ENCODE data around the gene TRANK1. TPM values are rescaled to one million over a fixed set of nuclear protein-coding genes. Genes with fewer than 3 reads are reported as not detected.
A peak's percentile ranks its signal among the peaks of the same experiment; 100 is the strongest.

Gene TRANK1
- total RNA-seq, 1 donor, result 43.9 TPM

DNA sequence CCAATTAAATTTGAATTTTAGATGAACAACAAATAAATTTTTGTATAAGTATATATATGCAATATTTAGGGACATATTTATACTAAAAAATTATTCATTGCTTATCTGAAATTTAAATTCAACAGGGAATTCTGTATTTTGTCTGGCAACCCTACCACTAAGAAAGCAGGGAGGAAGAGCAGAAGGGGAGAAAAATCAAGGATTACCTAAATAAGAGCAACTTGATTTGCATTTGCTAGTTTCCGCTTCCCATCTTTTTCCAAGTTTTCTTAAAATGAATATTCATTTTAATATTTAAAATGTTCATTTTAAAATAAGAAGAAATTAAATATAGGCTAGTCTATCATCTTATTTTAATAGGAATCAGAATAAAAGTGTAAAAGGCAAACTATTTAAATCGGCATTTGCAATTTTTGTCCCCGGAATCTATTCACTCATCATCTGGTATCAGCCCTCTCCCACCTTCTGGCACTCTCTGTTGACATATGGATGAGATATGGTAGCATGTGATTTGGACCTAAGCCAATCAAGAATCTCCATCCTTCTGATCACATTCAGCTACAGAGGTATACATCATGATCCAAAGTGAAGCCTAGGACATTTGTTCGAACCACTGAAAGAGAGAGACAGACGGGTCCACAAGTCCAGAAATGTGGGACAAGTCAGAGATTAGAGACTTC lies 82.6 kb downstream of the TRANK1 start:
- DNase-seq (ENCODE audit: low read depth in 2 of 3, low spot score in 2 of 3), result no peak

DNA sequence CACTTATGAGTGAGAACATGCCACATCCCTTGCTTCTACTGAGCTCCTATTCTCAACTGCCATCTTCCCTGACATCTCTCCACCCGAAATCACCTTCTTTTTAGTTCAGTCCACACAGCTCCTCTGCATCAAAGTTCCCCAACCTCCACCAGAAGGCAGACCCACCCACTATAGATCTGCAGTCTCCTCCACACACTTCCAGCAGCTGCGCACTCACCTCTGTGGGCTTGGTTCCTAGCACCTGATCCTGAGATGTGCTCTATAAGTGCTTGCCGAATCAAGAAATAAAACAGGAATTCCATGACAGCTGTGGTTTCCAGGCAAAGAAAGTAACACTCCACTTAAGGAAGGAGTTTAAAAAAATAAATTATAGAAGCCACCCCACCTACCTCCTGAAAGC lies 85.4 kb downstream of the TRANK1 start:
- no peak for DNase-seq (ENCODE audit: low read depth in 2 of 3, low spot score in 2 of 3)

DNA sequence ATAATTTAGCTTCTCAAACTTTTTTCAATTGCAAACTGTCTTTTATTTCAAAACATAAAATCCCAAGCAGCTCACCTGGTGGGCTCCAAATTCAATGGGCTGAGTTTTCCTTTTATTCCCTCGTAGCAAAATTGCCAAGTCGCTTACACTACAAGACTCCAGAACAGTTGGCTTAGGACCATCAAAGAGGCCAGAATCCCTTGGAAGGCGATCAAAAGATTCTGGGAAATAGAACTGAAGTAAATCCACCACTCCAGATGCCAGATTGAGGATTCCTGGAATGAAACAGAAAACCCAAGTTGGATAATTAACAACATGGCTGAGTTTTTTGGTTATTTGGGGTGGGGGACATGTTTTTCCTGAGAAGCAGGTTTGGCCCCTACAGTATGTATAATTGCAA lies 92.8 kb downstream of the TRANK1 start:
- DNase-seq (ENCODE audit: low read depth in 2 of 3, low spot score in 2 of 3), result no peak

DNA sequence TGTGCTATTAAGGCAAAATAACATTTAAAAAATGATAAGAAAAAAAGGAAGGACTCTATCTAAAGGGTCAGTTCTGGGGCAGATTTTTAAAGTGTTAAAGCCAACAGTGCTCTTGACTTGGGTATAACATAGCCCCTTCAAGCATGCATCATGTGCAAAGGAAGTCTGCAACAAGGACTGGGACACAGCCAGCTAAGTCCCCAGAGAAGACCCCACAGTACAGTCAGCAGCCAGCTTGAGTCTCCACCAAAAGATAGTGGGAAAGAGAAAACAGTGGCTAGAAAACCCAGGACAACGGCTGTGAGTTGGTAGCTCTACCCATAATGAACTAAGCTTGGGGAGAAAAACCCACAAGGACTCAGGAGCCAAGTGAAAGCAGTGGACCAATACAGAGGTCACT lies 94.1 kb downstream of the TRANK1 start:
- DNase-seq (ENCODE audit: low read depth in 2 of 3, low spot score in 2 of 3), result no peak

DNA sequence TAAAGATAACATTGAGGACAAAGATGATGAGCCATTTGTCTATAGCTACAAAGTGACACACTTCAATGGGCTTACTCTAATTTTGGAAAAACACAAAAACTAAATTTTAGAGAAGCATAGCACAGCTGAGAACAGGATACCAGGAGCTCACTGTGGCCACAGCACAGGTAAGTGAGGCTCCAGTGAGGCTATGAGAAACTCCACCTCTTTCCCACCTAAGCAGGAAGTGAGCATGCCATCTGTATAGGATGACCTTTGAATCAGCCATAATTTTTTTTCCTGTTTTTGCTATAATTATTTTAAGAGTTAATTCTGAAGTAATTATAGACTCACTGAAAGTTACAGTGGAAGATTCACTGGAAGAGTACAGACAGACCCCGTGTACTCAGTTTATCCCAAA lies 98.4 kb downstream of the TRANK1 start:
- DNase-seq (ENCODE audit: low read depth in 2 of 3, low spot score in 2 of 3), result no peak

DNA sequence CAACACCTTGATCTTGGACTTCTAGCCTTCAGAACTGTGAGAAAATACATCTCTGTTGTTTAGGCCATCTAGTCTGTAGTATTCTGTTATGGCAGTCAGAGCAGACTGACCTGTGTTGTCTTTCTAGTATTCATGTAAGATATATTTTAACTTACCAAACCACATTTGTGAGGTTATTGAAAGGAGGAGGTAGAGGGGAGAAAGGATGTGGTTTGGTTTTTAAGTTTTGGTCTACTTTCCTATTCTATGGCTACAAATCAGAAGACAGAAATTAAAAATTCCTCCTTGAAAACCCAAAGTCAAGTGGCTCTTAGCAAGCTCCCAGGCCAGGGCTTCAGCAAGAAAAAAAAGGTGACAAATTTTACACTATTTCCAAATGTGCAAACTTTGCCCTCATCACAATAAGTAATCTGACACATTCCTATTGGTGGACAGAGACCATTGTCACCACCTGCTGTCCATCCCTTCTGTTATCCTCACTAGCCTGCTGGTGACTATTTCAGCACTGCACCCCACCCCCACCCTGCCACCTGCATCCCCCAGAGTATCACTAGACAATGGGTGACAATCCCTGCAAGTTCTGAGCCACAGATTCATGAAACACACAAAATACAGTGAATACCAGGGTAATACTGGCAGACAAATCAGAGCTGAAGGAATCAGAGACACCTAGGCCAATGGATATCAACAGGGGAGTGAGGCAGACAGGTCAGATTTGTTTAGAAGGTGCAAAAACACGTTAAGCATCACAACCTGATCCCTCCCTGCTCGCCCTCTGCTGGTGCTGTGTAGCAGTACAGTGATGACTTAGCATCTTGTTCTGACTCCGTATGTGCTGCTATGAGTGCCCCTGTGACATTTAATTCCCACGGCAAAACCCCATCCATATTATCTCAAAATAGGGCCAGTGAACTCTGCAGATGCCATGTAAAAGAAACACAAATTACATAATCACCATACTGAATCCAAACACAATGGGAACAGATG lies 101.5 kb downstream of the TRANK1 start:
- peak in 2 of 3 donors; percentile 10 to 18 for DNase-seq (ENCODE audit: low read depth in 2 of 3, low spot score in 2 of 3)

DNA sequence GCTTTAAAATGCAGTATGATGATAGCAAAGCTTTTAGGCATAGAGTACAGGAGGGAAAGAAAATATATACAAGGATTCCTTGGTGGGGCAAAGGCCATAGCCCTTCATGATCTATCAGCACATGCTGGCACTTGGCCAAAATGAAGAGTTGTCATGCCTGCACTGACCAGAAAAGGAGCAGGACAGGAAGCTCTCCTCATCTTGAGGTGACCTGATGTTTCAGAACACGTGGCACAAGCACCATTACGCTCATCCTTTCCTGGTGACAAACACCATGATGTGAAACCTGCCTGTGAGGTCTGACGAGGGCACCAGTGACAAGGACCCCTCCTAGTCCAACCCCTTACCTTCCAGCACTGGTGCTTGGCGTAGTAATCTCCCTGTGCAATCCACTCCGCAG lies 102.6 kb downstream of the TRANK1 start:
- no peak for DNase-seq (ENCODE audit: low read depth in 2 of 3, low spot score in 2 of 3)

DNA sequence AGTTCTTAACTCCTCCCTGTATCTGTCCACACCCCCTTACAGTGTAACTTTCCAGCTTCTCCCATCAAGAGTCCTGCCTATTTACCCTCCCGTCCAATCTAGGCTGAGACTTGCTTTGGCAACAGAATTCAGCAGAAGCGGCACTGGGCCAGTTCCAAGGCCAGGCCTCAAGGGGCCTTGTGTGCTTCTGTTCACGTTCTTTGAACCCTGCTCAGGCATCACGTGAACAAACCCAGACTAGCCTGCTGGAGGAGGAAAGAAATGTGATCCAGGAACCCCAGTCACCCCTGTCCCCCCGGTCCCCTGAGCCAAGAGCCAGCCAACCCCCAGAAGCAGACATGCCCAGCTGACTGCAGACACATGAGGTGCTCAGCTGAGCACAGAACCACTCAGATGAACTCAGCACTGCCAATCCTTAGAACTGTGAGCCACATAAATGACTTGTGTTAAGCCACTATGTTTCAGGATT lies 104.4 kb downstream of the TRANK1 start:
- no peak for DNase-seq (ENCODE audit: low read depth in 2 of 3, low spot score in 2 of 3)

GRCh38 chr3:36837089-36837488 lies 107.8 kb downstream of the TRANK1 start:
- no peak for DNase-seq (ENCODE audit: low read depth in 2 of 3, low spot score in 2 of 3)

GRCh38 chr3:36833160-36833814 lies 111.6 kb downstream of the TRANK1 start:
- DNase-seq (ENCODE audit: low read depth in 2 of 3, low spot score in 2 of 3), result no peak

DNA sequence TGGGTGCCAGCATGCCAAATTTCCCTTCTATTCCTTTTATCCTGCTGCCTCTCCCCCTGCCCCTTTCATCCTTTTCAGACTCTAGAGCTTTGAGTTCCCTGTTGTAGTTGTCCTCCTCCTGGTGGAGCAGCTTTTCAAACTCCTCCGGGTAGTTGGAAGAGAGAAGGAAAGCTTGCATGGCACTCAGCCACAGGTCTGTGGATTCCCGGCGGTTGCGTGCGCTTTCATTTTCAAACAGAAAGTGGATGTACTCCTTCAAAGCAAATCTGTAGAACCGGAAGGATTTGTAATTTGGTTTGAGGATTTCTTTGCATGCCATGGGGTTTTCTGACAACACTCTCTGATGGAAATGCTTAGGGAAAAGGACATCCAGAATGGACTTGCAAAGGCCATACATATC lies 112.4 kb downstream of the TRANK1 start:
- DNase-seq (ENCODE audit: low read depth in 2 of 3, low spot score in 2 of 3), result no peak

GRCh38 chr3:36827133-36827532 lies 117.7 kb downstream of the TRANK1 start:
- no peak for DNase-seq (ENCODE audit: low read depth in 2 of 3, low spot score in 2 of 3)

- DNase-seq (ENCODE audit: low read depth in 2 of 3, low spot score in 2 of 3), result no peak
These were observed 118.6 kb downstream of the TRANK1 start for GRCh38 chr3:36826240-36826639.

DNA sequence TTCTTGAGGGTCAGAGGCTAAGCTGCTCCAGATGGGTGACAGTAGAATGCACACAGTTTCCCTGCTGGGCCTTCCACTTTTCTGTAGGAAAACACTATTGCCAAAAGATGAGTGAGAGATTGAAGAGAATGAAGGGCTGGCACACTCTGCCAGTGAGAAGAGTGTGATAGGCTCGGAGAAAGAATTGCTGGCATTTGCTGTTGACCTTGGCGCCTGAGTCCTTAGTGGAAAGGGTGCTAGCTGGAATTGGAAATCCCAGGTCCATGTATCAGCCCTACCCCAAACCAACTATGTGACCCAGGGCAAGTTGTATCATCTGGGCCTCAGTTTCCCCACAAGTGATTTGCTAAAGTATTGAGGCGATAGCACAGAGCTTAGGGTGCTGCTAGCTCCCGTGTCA lies 120.4 kb downstream of the TRANK1 start:
- no peak for DNase-seq (ENCODE audit: low read depth in 2 of 3, low spot score in 2 of 3)

GRCh38 chr3:36823806-36824205 lies 121.0 kb downstream of the TRANK1 start:
- no peak for DNase-seq (ENCODE audit: low read depth in 2 of 3, low spot score in 2 of 3)

DNA sequence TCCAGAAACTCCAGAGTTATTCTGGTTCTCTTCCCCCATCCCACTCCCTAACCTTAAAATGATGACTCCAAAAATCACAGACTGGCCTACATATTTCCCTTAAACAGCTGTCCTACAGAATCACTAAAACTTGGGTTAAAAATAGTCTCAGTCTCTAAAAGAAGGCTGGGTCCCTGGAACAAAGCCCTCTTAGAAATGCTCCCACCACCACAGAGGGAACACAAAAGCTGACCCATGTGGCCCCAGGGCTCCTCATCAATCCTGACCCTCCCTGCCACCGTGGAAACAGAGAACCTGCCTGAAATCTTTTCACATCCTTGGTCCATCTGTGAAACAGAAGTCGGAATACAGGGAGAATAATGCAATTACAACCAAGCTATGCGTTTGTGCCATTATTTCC lies 124.8 kb downstream of the TRANK1 start:
- DNase-seq (ENCODE audit: low read depth in 2 of 3, low spot score in 2 of 3), result no peak

DNA sequence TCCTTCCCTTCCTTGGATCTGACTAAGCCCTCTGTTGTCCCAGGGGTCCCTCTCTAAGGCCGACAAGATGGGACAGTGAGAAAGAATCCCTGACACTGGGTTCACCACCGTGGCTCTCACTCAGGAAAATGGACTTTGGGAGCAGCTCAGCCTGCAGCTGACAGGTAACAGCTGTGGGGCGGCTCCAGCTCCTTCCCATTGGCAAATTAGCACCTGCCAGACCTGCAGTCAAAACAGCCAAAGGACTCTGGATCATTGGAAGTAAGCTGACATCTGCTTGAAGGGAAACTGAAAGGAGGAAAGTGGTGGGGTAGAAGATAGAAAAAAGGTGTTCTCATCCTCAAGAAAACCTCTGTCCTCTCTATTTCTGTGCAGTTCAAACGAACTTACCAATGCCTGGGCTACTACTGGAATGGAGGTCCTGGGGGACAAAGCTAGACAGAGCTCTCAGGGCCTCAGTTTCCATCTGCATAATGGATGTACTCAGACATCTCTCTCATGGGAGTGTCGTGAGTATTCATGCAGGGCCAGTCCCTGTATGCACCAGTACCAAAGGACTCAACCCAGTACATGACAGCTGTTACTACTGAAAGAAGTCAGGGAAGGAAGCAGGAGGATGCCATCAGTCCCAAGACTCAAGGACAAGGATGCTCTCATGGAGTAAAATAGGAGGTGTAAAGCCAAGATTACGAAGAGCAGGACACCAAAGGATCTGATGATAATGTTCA lies 126.9 kb downstream of the TRANK1 start:
- no peak for DNase-seq (ENCODE audit: low read depth in 2 of 3, low spot score in 2 of 3)

DNA sequence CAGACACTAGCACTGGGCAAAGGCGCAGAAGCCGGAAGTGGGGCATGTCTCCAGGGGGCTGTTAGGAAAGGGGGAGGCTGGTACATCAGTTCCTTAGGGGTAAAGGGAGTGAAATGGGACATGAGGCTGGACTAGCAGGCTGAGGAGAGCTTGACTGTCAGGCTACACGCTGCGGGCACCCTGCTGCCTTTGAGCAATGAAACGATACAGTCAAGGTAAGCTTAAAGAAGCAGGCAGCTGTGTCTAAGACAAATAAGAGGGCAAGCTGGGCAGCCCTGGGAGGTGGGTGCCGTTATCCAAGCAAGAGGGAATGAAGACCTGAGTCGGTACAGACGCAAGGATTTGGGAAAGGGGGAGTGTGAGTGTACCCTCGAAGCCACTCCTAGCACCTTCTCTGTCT lies 129.5 kb downstream of the TRANK1 start:
- no peak for DNase-seq (ENCODE audit: low read depth in 2 of 3, low spot score in 2 of 3)

- no peak for DNase-seq (ENCODE audit: low read depth in 2 of 3, low spot score in 2 of 3)
These were observed 130.1 kb downstream of the TRANK1 start for GRCh38 chr3:36814776-36815175.

- DNase-seq (ENCODE audit: low read depth in 2 of 3, low spot score in 2 of 3), result no peak
These were observed 130.7 kb downstream of the TRANK1 start for GRCh38 chr3:36814066-36814717.

All from hematopoietic multipotent progenitor cell (in vitro differentiated cells).